Fibroblast of the conjunctiva (primary cell): ENCODE results near the gene ABHD5.
A peak's percentile ranks its signal among the peaks of the same experiment; 100 is the strongest.

Experiments used
- DNase-seq: peaks from one replicate; pipeline ENCODE4 v3.0.0-alpha.2; 2010; ENCODE audit warnings: low read depth

ABHD5 gene

DNA sequence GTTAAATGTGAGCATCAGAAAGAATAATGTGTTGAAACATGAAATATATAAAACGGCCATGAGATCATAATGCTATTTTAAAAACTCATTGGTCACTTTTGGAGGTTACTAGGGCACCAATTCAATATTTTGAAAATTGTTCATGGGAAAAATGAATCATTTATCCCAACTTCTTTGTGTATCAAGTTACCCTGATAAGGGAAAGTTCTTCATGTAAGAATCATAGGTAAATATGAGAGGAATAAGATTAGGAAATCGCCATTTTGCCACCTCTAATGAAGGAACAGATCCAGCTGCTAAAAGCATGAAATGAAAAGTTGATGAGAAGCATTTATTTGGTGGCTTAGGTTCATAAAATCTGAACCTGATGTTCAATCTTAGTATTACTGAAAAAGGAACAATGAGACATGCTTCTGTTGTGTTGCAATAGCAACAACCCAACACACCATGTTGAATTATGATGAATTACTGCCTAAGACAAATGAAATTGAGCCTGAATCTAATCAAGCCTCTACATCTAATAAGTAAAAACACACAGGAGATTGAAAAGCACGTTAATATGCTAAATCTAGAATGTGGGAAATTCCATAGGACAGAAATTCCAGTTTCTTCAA, 32.5 kb downstream of the ABHD5 start:
- no peak for DNase-seq

DNA sequence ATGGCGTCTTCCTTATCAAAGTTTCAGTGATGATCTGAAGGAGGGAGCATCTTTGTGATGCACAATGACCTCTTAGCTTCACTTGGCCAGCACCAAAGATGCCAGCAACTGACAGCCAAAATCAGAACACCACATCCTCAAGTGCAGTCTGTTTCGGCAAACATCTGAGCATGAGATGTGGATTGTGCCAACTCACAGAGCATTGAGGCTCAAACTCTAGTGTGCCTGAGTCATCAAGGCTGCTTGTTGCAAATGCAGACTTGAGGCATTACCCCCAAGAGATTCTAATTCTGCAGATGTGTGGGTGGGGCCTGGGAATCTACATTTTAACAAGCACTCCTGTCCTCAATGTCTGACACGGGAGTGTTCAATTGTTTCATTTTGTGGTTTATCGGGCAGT, 35.8 kb downstream of the ABHD5 start:
- DNase-seq = peak; percentile 53

- DNase-seq = peak; percentile 64
These were observed 37.2 kb downstream of the ABHD5 start for GRCh38 chr3:43727930-43728329.

GRCh38 chr3:43728476-43728875, 37.7 kb downstream of the ABHD5 start:
- DNase-seq = no peak

DNA sequence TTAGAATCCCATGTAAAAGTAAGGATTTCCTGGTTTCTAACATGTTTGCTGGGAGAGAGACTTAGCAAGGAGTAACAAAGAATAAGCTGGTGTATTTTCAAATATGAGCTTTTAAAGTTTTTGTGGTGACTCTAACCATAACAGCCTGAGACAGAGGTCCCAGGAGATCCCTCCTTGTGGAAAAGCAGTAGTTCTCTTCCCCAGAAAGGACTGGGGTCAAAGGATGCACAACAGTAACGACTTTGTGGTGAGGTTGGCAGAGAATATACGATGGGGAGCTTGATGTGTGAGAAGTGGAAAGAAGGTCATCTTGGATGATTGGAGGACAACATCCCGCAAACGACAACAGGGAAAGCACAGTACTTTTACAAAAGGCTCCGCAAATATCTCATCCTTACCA, 38.2 kb downstream of the ABHD5 start:
- no peak for DNase-seq

DNA sequence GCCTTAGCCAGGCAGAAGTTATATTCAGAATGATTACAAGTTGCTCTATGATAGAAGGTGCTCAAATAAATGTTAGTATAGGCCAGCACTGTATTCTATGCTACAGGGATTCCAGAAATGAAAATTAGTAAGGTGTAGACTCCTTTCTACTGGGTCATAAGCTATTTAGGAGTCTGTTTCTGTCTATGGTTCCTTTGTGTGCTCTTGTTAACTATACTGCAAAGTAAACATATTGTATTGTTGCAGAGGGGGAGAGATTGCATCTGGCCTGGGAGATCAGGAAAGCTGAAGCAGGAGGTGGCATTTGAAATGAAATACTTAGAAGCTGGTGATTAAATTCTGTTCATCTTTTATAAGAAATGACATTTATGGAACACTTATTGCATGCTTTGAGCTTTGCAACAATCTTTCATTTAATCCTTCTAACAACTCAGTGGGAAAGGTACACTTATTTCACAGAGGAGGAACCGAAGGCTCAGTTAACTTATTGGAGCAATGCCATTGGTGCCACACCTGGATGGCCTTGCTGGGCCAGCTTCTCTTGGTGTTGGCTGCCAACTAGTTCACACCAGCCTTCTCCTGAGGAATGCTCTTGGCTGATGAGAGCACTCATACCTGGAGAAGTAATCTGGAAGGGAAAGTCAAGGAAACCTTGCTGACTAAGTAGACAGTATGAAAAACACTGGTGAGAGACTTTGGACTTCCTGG, 39.1 kb downstream of the ABHD5 start:
- no peak for DNase-seq

DNA sequence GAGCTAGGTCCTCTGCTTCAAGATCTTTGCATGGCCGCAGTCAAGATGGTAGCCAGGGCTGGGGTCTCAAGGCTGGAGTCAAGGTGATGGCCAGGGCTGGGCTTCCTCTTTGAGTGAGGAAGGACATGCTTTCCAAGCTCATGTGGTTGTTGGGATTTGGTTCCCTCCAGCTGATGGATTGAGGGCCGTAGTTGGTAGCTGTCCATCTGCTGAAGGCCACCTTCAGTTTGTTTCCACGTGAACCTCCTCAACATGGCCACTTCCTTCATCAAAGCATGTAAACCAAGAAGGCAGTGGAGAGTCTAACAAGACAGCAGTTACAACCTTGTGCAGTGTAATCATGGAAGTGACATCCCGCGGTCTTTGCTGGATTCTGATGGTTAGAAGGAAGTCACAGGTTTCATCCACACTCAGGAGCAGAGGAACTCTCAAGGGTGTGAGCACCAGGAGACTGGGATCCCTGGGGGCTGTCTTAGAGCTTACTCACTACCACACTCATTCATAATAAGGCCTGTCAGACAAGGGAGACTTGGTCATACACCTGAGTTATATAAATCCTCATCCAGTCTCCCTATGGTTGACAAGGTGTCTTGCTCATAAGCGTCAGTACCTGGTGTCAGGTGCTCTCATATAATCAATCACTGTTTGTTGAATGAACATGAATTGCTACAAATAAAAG, 42.1 kb downstream of the ABHD5 start:
- no peak for DNase-seq

- DNase-seq = no peak
These were observed 43.0 kb downstream of the ABHD5 start for GRCh38 chr3:43733459-43734384.

GRCh38 chr3:43734685-43735084, 43.9 kb downstream of the ABHD5 start:
- no peak for DNase-seq

DNA sequence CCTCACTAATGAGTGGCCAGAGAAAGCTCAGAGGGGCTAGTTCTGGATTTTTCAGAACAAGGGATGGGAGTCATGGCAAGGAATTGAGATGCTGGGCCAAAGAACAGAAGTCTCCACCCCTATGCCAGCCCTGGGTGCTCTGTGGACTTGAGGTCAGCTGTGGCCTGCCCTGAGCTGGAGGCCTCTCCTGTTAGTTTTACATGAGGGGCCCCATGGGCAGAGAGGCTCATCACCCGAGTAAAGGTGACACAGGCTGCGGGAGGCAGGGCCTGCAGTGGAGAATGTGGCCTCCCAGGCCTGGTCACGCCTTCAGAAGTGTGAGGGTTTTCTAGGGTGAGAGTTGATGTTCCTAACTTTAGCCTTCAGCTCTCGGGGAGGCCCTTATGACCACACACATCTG, 44.9 kb downstream of the ABHD5 start:
- no peak for DNase-seq

GRCh38 chr3:43736558-43737440, 46.1 kb downstream of the ABHD5 start:
- DNase-seq = no peak

DNA sequence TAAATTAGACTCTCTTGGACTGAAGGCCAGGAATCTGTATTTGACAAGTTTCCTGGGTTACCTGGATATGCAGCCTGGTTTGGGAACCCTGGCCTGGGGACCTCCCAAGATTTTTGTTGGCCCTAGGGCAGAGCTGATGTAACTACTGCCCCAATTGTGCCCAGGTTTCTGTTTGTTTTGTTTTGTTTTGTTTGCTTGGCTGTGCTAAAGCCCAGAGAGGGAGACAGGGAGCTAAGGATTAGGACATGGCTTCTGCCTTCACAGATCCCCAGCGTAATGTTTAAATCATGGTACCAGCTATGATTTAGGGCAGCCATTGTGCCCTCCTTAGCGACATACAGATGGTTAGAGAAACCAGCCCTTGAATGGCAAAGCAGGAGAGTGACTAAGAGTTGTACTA, 47.6 kb downstream of the ABHD5 start:
- no peak for DNase-seq

- DNase-seq = peak; percentile 52
These were observed 52.2 kb downstream of the ABHD5 start for GRCh38 chr3:43742920-43743319.

DNA sequence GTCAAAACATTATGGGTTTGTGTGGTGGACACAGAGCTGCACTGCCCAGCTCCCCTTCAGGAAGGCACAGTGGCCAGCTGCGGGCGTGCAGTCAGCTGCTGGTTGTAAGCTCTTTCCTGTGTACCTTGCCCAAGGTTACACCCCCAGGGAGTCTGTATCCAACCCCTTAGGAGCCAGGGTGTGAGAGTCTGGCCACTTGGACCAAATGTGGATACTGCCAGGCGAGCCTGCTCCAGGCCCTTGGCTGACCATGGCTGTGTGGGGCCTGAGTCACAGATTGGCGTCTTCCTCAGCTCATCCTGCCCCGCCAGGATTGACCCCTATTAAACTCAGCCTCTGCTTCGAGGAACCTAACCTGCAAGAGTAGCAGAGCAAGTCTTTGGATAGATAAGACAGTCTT, 56.9 kb downstream of the ABHD5 start:
- DNase-seq = no peak

GRCh38 chr3:43748179-43748578, 57.4 kb downstream of the ABHD5 start:
- DNase-seq = no peak

DNA sequence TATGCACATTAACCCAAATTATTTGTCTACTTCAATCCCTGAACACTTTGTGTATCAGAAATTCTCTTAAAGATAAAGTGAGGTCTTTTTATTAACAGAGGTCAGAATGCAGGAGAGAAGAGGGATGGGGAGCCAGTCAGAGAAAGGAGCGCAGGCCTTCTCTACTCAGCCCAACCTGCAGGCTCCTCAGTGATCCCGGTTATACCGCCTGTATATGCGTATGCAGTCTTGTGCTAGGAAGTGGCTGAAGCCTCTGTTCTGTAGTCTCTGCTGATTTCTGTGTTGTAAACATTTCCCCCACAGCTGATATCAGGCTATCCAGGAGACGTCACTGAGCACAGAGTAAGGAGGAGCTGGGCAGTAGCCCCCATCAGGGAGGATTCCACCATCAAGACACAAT, 57.9 kb downstream of the ABHD5 start:
- DNase-seq = no peak

- no peak for DNase-seq
These were observed 62.2 kb downstream of the ABHD5 start for GRCh38 chr3:43752905-43753304.

- no peak for DNase-seq
These were observed 63.3 kb downstream of the ABHD5 start for GRCh38 chr3:43753741-43754715.

DNA sequence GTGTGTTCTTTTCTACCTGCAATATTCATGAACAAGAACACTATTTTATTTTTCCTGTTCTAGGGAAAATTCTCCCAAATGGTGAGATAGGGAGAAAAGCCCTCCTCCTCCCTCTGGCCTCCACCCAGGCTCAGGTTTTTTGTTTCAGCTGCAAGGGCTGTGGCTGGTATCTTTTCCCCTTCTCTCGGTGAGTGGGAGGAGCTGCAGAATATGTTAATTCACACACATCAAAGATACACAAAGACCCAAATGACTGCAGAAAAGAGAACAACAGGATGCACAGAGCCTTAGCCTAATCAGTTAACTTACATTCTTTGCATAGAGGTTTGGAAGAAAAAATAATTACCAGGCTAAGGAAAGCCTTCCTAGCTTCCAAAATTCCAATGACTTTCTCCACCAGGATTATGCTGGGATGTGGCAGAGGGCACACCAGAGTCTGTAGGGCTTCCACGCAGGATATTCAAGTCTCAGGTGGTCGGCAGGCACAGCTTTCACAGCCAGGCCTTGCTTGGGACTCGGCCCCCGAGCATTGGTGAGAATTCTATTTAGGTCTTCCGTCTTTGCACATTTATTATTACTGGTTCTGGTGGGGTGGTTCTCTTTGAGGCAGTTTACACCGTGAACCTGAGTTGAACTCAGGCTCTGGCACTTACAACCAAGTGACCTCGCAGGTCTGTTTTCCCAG, 64.9 kb downstream of the ABHD5 start:
- DNase-seq = no peak
